HCT116 (cell line): ENCODE measurements around the gene UQCC5. TPM values are rescaled to one million over a fixed set of nuclear protein-coding genes. Genes with fewer than 3 reads are reported as not detected.

Source experiments
- ATAC-seq: fragments of 200-7000 bp; cut with Tn5 transposase; 2 replicates; pipeline ENCODE4 v1.9.1; 2020; ENCODE audit warnings: mild to moderate bottlenecking, moderate library complexity
- BruUV-seq: library from RNA; stranded (reverse); fragments of 400-500 nt; replicated peaks from 2 replicates; lab custom pipeline; 2021; lab: Mats Ljungman, UMichigan
- CTCF ChIA-PET: fragments of 300-600 bp; sonication (Branson Sonifier 250); formaldehyde crosslinking; loops from one replicate; lab custom pipeline; 2021; ENCODE audit warnings: antibody characterized with exemption; lab: Charles Lee
- POLR2A ChIA-PET: fragments of 300-600, 350-600 bp; sonication (Branson Sonifier 250); formaldehyde crosslinking; loops from one replicate; lab custom pipeline; 2021; ENCODE audit warnings: antibody characterized with exemption; lab: Charles Lee
- RAD21 ChIA-PET, 2 experiments: fragments of 300-600 bp; sonication (Branson Sonifier 250); formaldehyde crosslinking; loops; one replicate each; lab custom pipeline; 2023; ENCODE audit warnings: low total read pairs in 2 of 2; ENCODE audit not compliant: uncharacterized antibody in 2 of 2, unreplicated experiment in 2 of 2, low non-redundant PET in 1 of 2; lab: Charles Lee
- DNase-seq: peaks from one replicate; pipeline ENCODE4 v3.0.0-alpha.2; 2010; ENCODE audit warnings: low read depth, low spot score
- H2AFZ ChIP-seq: fragments of 200-600 bp; shearing (Covaris generic), sonication (generic); 2 replicates; pipeline ENCODE4 v1.6.1; 2017; ENCODE audit warnings: low read depth, mixed run types, mixed read lengths, antibody characterized with exemption, low read length; ENCODE audit not compliant: poor library complexity, severe bottlenecking
- H3K27ac ChIP-seq: 2 replicates; pipeline ENCODE4 v1.5.1; 2012; ENCODE audit warnings: low read depth, low read length
- H3K27me3 ChIP-seq: fragments of 200-600 bp; sonication (generic); 2 replicates; pipeline ENCODE4 v1.6.1; 2016; ENCODE audit warnings: mixed run types, low read length, mixed read lengths; ENCODE audit not compliant: insufficient read depth
- H3K36me3 ChIP-seq, 2 experiments: fragments of 200-500 bp in 1 of 2; fragments of 200-600 bp in 1 of 2; sonication (Bioruptor generic) in 1 of 2; sonication (generic) in 1 of 2; 2 replicates each; pipeline versions ENCODE4 v1.5.1 to v1.6.1; 2014 to 2016; ENCODE audit warnings: low read length in 2 of 2, inconsistent platforms in 1 of 2, mixed read lengths in 1 of 2, mixed run types in 1 of 2; ENCODE audit not compliant: insufficient read depth in 2 of 2, control insufficient read depth in 1 of 2
- H3K4me1 ChIP-seq, 2 experiments: fragments of 200-600 bp in 1 of 2; sonication (generic) in 1 of 2; 2 replicates each; pipeline versions ENCODE4 v1.5.1 to v1.6.1; 2012 to 2017; ENCODE audit warnings: low read length in 2 of 2, inconsistent platforms in 1 of 2, mild to moderate bottlenecking in 1 of 2, mixed read lengths in 1 of 2, mixed run types in 1 of 2, moderate library complexity in 1 of 2; ENCODE audit not compliant: insufficient read depth in 2 of 2, control insufficient read depth in 1 of 2
- H3K4me2 ChIP-seq: fragments of 200-600 bp; sonication (generic); 2 replicates; pipeline ENCODE4 v1.6.1; 2017; ENCODE audit warnings: mixed run types, low read length, mixed read lengths
- H3K4me3 ChIP-seq, 2 experiments: fragments of 200-600 bp in 1 of 2; sonication (generic) in 1 of 2; replicated peaks in 1 of 2; 2 replicates each; pipeline ENCODE4 v1.5.1; 2011 to 2016; ENCODE audit warnings: low read length in 2 of 2, control low read depth in 1 of 2, low read depth in 1 of 2, mild to moderate bottlenecking in 1 of 2, mixed read lengths in 1 of 2, mixed run types in 1 of 2
- H3K79me2 ChIP-seq: fragments of 200-600 bp; sonication (generic); 2 replicates; pipeline ENCODE4 v1.6.1; 2017; ENCODE audit warnings: mild to moderate bottlenecking, mixed run types, low read length, moderate library complexity, mixed read lengths; ENCODE audit not compliant: insufficient read depth
- H3K9ac ChIP-seq: fragments of 200-600 bp; sonication (generic); 2 replicates; pipeline ENCODE4 v1.6.1; 2016; ENCODE audit warnings: low read length, mixed read lengths
- H3K9me2 ChIP-seq: fragments of 200-600 bp; sonication (generic), shearing (Covaris generic); 2 replicates; pipeline ENCODE4 v1.6.1; 2017; ENCODE audit warnings: mixed run types, mild to moderate bottlenecking, moderate library complexity; ENCODE audit not compliant: insufficient read depth
- H3K9me3 ChIP-seq, 2 experiments: fragments of 200-500 bp in 1 of 2; fragments of 200-600 bp in 1 of 2; sonication (Bioruptor generic) in 1 of 2; sonication (generic) in 1 of 2; 2 replicates each; pipeline ENCODE4 v1.6.1; 2014 to 2017; ENCODE audit warnings: low read length in 2 of 2, mixed read lengths in 2 of 2, inconsistent platforms in 1 of 2, low read depth in 1 of 2, mild to moderate bottlenecking in 1 of 2, mixed run types in 1 of 2, moderate library complexity in 1 of 2; ENCODE audit not compliant: control insufficient read depth in 1 of 2, insufficient read depth in 1 of 2
- H4K20me1 ChIP-seq: fragments of 200-600 bp; sonication (generic), shearing (Covaris generic); 2 replicates; pipeline ENCODE4 v1.6.1; 2017; ENCODE audit warnings: mixed run types, mild to moderate bottlenecking, moderate library complexity; ENCODE audit not compliant: insufficient read depth
- CBX3 ChIP-seq: IDR thresholded peaks from 2 replicates; pipeline ENCODE4 v1.6.1; 2012; ENCODE audit warnings: low read depth
- CEBPB ChIP-seq: IDR thresholded peaks from 2 replicates; pipeline ENCODE4 v1.6.1; 2012; ENCODE audit warnings: low read depth
- ELF1 ChIP-seq: IDR thresholded peaks from 2 replicates; pipeline ENCODE4 v1.6.1; 2012; ENCODE audit warnings: low read depth, borderline replicate concordance
- EZH2 ChIP-seq: fragments of 200-600 bp; sonication (generic); IDR thresholded peaks from 2 replicates; pipeline ENCODE4 v1.6.1; 2017; ENCODE audit warnings: antibody characterized with exemption, mixed run types
- FOSL1 ChIP-seq: IDR thresholded peaks from 2 replicates; pipeline ENCODE4 v1.6.1; 2012; ENCODE audit warnings: low read depth
- JUND ChIP-seq: IDR thresholded peaks from 2 replicates; pipeline ENCODE4 v1.6.1; 2012
- POLR2AphosphoS5 ChIP-seq: IDR thresholded peaks from 2 replicates; pipeline ENCODE4 v1.6.1; 2011; ENCODE audit warnings: mild to moderate bottlenecking, low read depth, low read length, moderate library complexity
- SRF ChIP-seq: IDR thresholded peaks from 2 replicates; pipeline ENCODE4 v1.6.1; 2012; ENCODE audit warnings: low read depth
- TCF7L2 ChIP-seq: IDR thresholded peaks from 2 replicates; pipeline ENCODE4 v1.7.0; 2011; ENCODE audit warnings: borderline replicate concordance, inconsistent platforms; ENCODE audit not compliant: insufficient read depth, insufficient read length; ENCODE audit errors: extremely low read depth
- YY1 ChIP-seq: IDR thresholded peaks from 2 replicates; pipeline ENCODE4 v1.6.1; 2011; ENCODE audit warnings: low read length, low read depth, moderate library complexity, mild to moderate bottlenecking; ENCODE audit not compliant: insufficient replicate concordance; ENCODE audit errors: extremely low read depth
- ZFX ChIP-seq: fragments of 450-650 bp; IDR thresholded peaks from 2 replicates; pipeline ENCODE4 v1.6.1; 2017
- ZNF274 ChIP-seq: fragments of 200-500 bp; sonication (Bioruptor generic); IDR thresholded peaks from 2 replicates; pipeline ENCODE4 v1.6.1; 2014; ENCODE audit warnings: mild to moderate bottlenecking, low read depth, low read length, inconsistent platforms
- intact Hi-C: fragments of 100-400 bp; cut with micrococcal nuclease; formaldehyde crosslinking; loops from 2 replicates; pipeline ENCODE4 v1.10.0; 2022
- total RNA-seq: library from RNA; stranded (reverse); gene quantifications from one replicate; pipeline ENCODE4 v1.2.1, GENCODE V29; 2021; ENCODE audit not compliant: unreplicated experiment
- TF ChIP-seq, protein P1 (sequence below): IDR thresholded peaks from 2 replicates; pipeline ENCODE4 v1.6.1; 2012
- TF ChIP-seq, protein P2 (sequence below): IDR thresholded peaks from 2 replicates; pipeline ENCODE4 v1.6.1; 2012
- TF ChIP-seq, protein P3 (sequence below): IDR thresholded peaks from 2 replicates; pipeline ENCODE4 v1.6.1; 2012; ENCODE audit warnings: low read depth
- TF ChIP-seq, protein P4 (sequence below): IDR thresholded peaks from 2 replicates; pipeline ENCODE4 v1.6.1; 2011; ENCODE audit warnings: mild to moderate bottlenecking, low read length, moderate library complexity; ENCODE audit not compliant: insufficient replicate concordance; ENCODE audit errors: extremely low read depth

Gene UQCC5
- total RNA-seq, 1 experiment from 2014 or later = 14.1 TPM

DNA sequence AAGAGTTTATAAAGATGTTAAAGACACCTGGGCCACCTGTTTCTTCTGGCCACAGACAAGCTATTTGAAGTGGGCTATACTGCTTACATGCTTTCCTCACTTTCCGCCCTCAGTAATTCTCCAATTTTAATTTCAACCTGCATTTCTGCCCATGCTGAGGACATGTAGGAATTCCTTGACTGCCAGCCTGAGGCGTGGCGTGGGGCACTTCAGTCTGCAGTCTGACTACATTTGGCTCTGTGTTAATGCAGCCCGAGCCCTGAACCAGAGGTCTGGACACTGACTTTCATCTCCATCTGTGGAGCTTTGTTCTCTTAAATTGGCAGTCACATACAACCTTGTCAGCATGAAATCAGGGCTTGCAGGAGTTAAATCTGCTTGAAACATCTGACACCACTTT, 8.5 kb downstream of the UQCC5 start (continued):
- no peak for TF ChIP-seq ZFX

DNA sequence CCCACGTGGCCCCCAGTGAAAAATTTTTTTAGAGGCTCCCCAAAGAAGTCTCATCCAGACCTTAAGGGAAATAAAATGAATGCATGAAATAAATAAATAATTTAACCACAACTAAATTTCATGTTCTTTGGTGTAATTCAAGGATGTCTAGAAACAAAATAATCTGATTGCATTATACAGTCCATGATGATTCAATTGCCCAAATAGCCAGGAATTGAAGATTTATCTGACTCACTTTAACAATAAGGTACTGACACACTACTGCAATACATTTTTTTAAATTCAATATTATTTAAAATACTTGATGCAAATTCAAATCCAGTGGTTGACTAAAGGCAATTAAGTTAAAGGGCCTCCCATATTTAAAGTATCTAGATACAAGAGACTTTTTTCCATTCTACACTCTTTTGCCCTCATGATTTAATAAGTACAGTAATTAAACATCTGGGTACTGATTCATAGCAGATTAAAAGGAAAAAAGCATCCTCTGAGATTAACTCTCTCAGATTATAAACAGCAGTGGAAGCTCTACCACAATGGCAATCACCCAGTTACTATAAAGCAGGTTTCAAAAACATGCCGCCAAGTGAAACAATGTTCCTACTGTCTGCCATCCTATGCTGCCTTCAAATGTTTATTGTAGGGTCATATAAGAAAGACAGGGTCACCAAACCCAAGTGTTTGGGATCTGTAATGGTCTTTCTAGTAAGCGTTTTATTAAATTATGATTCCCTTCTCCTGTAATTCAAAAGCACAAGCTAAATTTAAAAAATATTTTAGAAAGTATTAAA, 9.9 kb downstream of the UQCC5 start:
- ChIA-PET RAD21 (no interaction called here), POLR2A (interaction anchor here (1.9 kb wide), 1 partner anchor 10 kb away, joined by 5 read pairs; the partner anchor contains the start of gene UQCC5), CTCF (no interaction called here)
- no peaks in the 10 kb centered on the region for H3K27me3 ChIP-seq
- no peak overlapping the region for H3K27ac ChIP-seq
- no peaks in the 10 kb centered on the region for H3K9me2 ChIP-seq
- H3K4me3 ChIP-seq = no peak overlapping the region
- H2AFZ ChIP-seq = no peak overlapping the region
- DNase-seq (no peak), ATAC-seq (no peak)
- H4K20me1 ChIP-seq = peaks cover 7% of the 10 kb centered on the region; the same call in 1 of the 2 replicates
- BruUV-seq = TSS peak; percentile 34
- H3K36me3 ChIP-seq = peaks cover 9 to 18% of the 10 kb centered on the region in 2 experiments; a peak in 3 of 4 replicates
- no peaks in the 10 kb centered on the region for H3K9me3 ChIP-seq
- H3K4me2 ChIP-seq = no peak overlapping the region
- H3K9ac ChIP-seq = no peak overlapping the region
- intact Hi-C loops = no loop called here
- H3K4me1 ChIP-seq = no peaks in the 10 kb centered on the region
- peaks cover 28% of the 10 kb centered on the region for H3K79me2 ChIP-seq
- TF ChIP-seq, protein P1, sequence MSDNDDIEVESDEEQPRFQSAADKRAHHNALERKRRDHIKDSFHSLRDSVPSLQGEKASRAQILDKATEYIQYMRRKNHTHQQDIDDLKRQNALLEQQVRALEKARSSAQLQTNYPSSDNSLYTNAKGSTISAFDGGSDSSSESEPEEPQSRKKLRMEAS = no peak
- TF ChIP-seq CEBPB (no peak), SRF (no peak), FOSL1 (no peak), POLR2AphosphoS5 (no peak), ZNF274 (no peak), CBX3 (no peak), EZH2 (no peak), ELF1 (no peak), JUND (no peak), TCF7L2 (no peak), YY1 (no peak)
- TF ChIP-seq, protein P2, sequence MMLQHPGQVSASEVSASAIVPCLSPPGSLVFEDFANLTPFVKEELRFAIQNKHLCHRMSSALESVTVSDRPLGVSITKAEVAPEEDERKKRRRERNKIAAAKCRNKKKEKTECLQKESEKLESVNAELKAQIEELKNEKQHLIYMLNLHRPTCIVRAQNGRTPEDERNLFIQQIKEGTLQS = no peak
- TF ChIP-seq, protein P3, sequence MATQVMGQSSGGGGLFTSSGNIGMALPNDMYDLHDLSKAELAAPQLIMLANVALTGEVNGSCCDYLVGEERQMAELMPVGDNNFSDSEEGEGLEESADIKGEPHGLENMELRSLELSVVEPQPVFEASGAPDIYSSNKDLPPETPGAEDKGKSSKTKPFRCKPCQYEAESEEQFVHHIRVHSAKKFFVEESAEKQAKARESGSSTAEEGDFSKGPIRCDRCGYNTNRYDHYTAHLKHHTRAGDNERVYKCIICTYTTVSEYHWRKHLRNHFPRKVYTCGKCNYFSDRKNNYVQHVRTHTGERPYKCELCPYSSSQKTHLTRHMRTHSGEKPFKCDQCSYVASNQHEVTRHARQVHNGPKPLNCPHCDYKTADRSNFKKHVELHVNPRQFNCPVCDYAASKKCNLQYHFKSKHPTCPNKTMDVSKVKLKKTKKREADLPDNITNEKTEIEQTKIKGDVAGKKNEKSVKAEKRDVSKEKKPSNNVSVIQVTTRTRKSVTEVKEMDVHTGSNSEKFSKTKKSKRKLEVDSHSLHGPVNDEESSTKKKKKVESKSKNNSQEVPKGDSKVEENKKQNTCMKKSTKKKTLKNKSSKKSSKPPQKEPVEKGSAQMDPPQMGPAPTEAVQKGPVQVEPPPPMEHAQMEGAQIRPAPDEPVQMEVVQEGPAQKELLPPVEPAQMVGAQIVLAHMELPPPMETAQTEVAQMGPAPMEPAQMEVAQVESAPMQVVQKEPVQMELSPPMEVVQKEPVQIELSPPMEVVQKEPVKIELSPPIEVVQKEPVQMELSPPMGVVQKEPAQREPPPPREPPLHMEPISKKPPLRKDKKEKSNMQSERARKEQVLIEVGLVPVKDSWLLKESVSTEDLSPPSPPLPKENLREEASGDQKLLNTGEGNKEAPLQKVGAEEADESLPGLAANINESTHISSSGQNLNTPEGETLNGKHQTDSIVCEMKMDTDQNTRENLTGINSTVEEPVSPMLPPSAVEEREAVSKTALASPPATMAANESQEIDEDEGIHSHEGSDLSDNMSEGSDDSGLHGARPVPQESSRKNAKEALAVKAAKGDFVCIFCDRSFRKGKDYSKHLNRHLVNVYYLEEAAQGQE = no peak
- TF ChIP-seq, protein P4, sequence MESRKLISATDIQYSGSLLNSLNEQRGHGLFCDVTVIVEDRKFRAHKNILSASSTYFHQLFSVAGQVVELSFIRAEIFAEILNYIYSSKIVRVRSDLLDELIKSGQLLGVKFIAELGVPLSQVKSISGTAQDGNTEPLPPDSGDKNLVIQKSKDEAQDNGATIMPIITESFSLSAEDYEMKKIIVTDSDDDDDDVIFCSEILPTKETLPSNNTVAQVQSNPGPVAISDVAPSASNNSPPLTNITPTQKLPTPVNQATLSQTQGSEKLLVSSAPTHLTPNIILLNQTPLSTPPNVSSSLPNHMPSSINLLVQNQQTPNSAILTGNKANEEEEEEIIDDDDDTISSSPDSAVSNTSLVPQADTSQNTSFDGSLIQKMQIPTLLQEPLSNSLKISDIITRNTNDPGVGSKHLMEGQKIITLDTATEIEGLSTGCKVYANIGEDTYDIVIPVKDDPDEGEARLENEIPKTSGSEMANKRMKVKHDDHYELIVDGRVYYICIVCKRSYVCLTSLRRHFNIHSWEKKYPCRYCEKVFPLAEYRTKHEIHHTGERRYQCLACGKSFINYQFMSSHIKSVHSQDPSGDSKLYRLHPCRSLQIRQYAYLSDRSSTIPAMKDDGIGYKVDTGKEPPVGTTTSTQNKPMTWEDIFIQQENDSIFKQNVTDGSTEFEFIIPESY = no peak
